ENCODE data around the gene RNU7-1. TPM values are rescaled to one million over a fixed set of nuclear protein-coding genes. Genes with fewer than 3 reads are reported as not detected.
A peak's percentile ranks its signal among the peaks of the same experiment; 100 is the strongest.

The RNU7-1 gene
- total and polyA plus RNA-seq, 9 of the 15 experiments (the other 6 are each of a cell fraction or from before 2014, with no cell fraction given), result not detected

- TF ChIP-seq ZBTB33 (CRISPR knock-in tag; IDR thresholded peaks at IDR 0.05) (0 out of 2 replicates have a peak, but pooled peaks have one; percentile 21), STAT6 (CRISPR knock-in tag; IDR thresholded peaks at IDR 0.05) (no peak), ZZZ3 (IDR thresholded peaks at IDR 0.05) (no peak; the same call in 1 of the 2 replicates), NCOA2 (IDR thresholded peaks at IDR 0.05; ENCODE audit: partially characterized antibody in 2 of 2) (no peak), TFAP4 (CRISPR knock-in tag; IDR thresholded peaks at IDR 0.05; ENCODE audit: borderline replicate concordance) (peak; percentile 71; the same call in 1 of the 2 replicates), AFF1 (IDR thresholded peaks at IDR 0.05; ENCODE audit: low read depth in 1 of 2, partially characterized antibody in 2 of 2) (peak in 1 of 2 experiments; percentile 82), CREB3 (tag; conservative IDR thresholded peaks at IDR 0.05; ENCODE audit: low read depth) (no peak), TEAD1 (CRISPR knock-in tag; IDR thresholded peaks at IDR 0.05) (peak in 1 of 2 experiments; percentile 88; a peak in 2 of 4 replicates), ZNF707 (CRISPR knock-in tag; conservative IDR thresholded peaks at IDR 0.05) (no peak), POLR3A (IDR thresholded peaks at IDR 0.05; ENCODE audit: borderline replicate concordance, extremely low read depth, insufficient read depth, insufficient read length) (no peak), KLF6 (CRISPR knock-in tag; IDR thresholded peaks at IDR 0.05; ENCODE audit: borderline replicate concordance) (peak; percentile 78; the same call in 1 of the 2 replicates), MECOM (CRISPR knock-in tag; IDR thresholded peaks at IDR 0.05) (no peak), ZBTB12 (CRISPR knock-in tag; IDR thresholded peaks at IDR 0.05) (peak; percentile 52; the same call in 1 of the 2 replicates)
These were observed at the start of gene RNU7-1, which contains the start of gene C12orf57 (continued) for GRCh38 chr12:6943722-6944380.

Measured in K562 (cell line).